Body of pancreas (tissue), 4 donors: ENCODE results near the gene TBC1D17.

Experiments used
- POLR2A ChIP-seq, 3 donors: fragments of 450-650 bp; IDR thresholded peaks; one replicate each; pipeline ENCODE4 v1.6.1; 2016; ENCODE audit warnings: antibody characterized with exemption in 3 of 3, mild to moderate bottlenecking in 2 of 3
- TF ChIP-seq, protein P1 (sequence below), 7 experiments: fragments of 450-650 bp in 4 of 7; fragments of 200-600 bp in 3 of 7; sonication (generic) in 3 of 7; IDR thresholded peaks; one replicate each; pipeline ENCODE4 v1.5.1; 2016 to 2019; ENCODE audit warnings: antibody characterized with exemption in 7 of 7

DNA sequence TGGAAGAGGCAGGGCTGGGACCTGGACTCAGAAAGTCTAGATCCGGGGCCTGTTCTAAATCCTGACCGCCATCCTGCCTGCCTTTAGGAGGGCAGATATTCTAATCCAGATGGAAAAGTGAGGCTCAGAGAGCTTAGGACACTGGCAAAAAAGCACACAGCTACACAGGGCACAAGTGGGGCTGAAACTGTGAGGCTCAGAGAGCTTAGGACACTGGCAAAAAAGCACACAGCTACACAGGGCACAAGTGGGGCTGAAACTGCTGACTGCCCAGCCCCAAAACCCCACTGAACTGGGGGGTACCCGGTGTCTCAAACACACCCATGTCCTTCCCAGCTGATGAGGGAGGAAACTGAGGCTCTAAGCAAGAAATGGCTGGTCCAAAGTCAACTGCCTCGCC lies 2.3 kb upstream of the TBC1D17 start:
- TF ChIP-seq POLR2A (IDR thresholded peaks at IDR 0.05): no peak
- TF ChIP-seq, protein P1, sequence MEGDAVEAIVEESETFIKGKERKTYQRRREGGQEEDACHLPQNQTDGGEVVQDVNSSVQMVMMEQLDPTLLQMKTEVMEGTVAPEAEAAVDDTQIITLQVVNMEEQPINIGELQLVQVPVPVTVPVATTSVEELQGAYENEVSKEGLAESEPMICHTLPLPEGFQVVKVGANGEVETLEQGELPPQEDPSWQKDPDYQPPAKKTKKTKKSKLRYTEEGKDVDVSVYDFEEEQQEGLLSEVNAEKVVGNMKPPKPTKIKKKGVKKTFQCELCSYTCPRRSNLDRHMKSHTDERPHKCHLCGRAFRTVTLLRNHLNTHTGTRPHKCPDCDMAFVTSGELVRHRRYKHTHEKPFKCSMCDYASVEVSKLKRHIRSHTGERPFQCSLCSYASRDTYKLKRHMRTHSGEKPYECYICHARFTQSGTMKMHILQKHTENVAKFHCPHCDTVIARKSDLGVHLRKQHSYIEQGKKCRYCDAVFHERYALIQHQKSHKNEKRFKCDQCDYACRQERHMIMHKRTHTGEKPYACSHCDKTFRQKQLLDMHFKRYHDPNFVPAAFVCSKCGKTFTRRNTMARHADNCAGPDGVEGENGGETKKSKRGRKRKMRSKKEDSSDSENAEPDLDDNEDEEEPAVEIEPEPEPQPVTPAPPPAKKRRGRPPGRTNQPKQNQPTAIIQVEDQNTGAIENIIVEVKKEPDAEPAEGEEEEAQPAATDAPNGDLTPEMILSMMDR (IDR thresholded peaks at IDR 0.05): no peak
